ENCODE results near the gene ASXL2.
"Not testable (repeated sequence)": the region's sequence is repeated elsewhere in the genome, so short reads cannot be mapped to it uniquely, and the experiment has no call there.

The ASXL2 gene

DNA sequence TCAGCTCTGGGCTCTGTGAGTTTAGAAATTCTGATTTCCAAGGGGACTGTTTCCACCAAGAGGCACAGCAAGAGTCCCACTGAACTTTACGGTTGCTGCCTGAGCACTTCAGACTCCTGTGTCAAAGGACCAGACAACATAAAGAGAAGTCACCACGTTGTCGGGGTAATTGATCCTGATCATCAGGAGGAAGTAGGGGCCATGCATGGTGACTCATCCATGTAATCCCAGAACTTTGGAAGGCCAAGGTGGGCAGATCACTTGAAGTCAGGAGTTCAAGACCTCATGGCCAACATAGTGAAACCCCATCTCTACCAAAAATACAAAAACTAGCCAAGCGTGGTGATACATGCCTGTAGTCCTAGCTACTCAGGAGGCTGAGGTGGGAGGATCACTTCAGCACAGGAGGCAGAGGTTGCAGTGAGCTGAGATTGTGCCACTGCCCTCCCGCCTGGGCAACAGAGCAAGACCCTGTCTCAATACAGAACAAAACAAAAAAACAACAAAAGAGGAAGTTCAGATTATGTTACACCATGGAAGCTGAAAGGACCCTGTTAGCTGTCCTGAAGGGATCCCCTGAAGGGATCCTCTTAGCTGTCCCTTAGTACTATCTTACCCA lies 9.4 kb upstream of the ASXL2 start:
- no peak for DNase-seq

DNA sequence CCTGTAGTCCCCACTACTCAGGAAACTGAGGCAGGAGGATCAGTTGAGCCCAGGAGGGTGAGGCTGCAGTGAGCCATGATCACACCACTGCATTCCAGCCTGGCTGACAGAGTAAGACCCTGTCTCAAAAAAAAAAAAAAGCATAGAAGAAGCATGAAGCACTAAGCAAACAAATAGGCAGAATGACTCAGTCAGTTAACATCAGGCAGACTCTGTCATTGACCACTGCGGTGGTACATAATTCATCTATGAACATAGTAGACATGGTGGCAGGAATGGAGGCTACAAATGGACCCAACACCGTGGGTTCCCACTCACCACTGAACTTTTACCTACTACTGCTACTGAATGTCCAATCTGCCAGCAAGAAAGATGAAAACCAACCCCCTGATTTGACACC lies 7.6 kb upstream of the ASXL2 start:
- no peak for DNase-seq

DNA sequence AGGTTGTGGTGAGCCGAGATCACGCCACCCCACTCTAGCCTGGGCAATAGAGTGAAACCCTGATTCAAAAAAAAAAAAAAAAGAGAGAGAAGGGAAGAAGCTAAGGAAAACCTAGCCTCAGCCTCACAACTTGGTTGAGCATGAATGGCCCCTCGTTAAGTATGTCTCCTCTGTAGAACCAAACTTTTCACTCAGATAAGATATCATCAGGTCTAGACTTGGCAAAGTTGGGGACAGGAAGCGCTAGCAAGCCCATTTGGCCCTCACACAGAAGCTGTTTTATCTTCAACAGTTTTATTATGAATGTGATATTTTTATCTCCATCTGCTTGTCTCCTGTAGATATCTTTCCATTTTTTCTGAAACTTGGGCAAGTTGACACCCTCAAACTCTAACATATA lies 3.5 kb upstream of the ASXL2 start:
- DNase-seq = no peak

DNA sequence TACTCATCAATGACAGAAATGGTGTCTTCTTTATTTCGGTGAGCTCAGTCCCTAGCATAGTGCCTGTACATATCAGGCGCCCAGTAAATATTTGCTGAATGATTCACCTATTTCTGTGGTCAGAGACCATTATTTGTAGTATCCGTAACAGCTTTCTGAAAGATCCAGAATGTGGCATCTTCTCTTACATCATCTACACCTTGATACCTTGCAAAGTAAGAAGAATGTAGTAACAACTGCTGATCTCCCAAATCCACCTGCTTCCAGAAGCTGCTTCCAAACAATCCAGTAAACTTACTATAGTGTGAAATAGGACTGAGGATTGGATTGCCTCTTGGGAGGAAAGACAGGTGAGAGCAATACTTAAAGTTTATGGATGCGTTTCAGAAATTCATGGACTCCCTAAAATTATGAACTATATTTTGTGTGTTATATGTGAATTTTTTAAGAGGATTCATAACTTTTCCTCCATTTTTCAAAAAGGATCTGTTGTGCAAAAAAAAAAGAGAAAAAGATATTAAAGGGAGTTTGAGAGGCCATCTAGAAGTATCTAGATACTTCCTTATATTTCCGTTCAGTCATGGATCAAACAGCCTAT lies 945 bp upstream of the ASXL2 start:
- no peak for DNase-seq

DNA sequence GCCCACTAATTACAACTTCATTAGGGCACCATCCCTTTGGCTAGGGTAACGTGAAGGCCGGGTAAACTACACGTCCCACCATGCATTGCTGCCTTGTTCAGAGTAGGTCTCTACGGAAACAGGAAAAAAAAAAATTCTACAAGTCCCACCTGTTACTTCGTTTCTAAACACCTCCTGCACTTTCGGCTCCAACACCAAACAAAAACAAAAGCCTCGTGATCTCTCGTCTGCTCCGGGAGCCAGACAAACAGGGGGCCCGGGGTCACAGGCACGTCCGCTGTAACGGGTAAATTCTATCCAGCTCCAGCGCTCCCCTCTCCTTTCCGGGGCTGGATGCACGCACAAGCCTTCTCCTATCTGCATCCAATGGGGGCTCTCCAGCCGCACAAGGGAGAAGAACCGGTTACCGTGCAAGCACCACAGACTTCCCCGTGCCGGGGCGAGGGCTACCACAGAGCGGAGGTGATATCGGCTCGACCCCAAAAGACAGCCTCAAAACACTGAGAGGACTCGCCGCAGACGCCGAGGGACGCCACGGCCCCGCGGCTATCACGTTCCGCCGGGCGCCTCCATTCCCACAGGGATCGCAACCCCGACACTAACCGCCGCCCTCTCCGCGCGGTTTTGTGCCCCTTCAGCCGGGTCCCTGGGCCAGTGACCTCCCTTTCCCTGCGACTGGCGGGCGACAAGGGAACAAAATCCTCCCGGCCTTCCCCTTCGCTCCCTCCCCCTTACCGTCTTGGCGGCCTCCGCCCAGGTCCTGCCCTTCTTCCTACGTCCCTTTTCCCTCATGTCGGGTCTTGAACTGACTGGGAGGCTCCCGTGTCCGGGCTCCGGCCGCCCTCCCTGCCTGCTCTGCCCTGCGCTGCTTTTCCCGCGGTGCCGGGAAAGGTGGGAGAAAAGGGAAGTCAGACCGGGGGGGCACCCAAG lies 591 bp downstream of the ASXL2 start:
- peak; percentile 47 to 57 for DNase-seq

DNA sequence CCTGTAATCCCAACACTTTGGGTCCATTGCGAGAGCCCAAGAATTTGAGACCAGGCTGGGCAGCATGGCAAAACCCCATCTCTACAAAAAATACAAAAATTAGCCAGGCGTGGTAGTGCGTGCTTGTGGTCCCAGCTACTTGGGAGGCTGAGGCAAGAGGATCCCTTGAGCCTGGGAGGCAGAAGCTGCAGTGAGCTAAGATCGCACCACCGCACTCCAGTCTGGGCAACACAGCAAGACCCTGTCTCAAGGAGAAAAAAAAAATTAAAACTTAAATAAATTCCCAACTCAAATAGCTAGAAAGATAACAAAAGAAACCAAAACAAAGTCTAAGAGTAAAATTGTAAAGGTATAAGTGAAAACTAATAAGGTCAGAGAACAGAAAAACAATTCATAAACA lies 6.2 kb downstream of the ASXL2 start:
- no peak for DNase-seq

DNA sequence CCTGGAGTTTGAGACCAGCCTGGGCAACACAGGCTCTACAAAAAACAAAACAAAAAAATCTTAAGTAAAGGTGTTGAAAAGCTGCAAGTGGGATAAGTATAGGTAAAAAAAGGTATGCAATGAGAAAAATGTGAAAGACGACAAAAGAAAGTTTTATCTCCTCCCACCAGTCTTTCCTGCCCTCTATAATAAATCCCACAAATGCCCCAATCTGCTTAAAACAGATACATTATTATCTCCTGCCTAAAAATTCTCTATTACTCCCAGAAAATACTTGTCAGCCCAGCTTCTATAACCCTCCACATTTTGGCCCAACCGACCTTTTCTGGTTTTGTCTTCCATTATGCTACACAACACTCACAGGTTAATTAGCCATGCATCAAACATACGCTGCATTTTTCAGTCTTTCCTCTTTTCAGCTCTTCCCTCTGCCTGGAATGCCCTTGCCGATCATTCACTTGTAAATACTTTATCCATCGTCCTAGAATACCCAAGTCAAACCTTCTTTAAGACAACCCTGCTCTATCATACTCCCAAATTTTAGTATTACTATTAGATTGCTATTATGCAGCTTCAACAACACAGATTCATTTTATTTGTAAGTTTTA lies 10.8 kb downstream of the ASXL2 start:
- DNase-seq = no peak

DNA sequence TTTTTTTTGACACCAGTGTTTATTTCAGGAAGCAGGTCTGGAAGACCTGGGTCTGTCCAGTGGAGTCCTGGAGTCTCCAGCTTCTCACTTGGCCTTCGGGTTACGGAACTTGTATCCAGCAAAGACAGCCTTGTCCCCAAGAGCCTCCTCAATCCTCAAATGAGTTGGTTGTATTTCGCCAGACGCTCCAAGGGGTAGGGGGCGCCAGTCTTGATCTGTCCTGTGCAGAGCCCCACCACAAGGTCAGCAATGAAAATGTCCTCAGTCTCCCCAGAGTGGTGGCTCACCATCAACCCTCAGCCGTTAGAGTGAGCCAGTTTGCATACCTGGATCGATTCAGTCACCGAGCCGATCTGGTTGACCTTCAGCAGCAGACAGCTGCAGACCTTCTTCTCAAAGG lies 21.9 kb downstream of the ASXL2 start:
- no peak for DNase-seq

DNA sequence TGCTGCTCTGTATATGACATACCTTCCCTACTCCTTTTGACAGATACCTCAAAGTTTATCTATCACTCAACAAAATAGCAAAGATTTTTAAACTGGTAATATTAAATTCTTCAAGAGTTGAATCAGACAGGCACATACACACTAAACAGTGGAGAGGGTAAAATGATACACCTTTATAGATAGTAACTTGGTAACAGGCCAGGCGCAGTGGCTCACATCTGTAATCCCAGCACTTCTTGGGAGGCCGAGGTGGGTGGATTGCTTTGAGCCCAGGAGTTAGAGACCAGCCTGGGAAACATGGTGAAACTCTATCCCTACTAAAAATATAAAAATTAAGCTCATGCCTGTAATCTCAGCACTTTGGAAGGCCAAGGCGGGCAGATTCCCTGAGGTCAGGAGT lies 23.2 kb downstream of the ASXL2 start:
- DNase-seq = no peak

DNA sequence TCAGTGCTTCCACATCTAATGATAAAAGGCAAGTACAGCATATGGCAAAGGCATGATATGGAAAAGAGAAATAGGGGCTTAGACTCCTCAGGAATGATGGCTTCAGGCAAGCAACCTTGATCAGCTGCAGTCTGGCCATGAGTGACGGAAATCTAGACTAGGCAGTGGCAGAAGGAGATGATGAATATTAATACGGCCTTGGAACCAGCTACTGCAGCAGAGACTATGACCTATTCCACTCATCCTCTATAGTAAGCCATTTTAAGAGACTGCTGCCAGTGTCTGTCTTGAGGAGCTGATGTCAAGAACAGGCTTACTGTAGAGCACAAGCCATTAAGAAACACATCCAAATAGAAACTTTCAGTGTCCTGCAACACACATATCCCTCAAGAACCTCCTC lies 23.7 kb downstream of the ASXL2 start:
- DNase-seq = no peak

DNA sequence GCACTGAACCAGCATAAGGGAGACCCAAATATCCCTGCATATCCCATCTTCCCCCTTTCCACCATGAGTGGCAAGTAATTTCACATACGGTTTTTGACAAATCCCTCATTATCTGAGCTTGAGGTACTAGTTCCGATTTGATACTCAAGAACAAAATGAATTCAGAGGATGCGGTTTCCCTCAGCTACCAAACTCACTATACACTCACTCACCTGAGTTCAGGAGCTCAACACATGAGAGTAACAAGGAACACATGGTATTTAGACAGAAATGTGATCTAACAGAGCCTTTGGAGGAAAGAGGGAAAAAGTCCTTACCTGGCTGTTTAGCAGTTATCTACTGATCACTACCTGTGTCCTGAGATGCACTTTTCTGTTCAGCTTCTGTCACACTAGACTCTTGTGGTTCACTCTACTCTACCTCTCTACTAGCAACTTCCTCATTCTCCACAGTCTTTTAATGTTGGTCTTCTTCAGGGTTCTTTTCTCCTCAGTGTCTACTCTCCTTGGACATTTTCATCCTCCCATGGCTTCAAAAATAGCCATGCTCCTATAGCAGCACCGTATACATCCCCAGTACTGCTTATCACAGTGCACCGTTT lies 25.1 kb downstream of the ASXL2 start:
- DNase-seq = no peak

DNA sequence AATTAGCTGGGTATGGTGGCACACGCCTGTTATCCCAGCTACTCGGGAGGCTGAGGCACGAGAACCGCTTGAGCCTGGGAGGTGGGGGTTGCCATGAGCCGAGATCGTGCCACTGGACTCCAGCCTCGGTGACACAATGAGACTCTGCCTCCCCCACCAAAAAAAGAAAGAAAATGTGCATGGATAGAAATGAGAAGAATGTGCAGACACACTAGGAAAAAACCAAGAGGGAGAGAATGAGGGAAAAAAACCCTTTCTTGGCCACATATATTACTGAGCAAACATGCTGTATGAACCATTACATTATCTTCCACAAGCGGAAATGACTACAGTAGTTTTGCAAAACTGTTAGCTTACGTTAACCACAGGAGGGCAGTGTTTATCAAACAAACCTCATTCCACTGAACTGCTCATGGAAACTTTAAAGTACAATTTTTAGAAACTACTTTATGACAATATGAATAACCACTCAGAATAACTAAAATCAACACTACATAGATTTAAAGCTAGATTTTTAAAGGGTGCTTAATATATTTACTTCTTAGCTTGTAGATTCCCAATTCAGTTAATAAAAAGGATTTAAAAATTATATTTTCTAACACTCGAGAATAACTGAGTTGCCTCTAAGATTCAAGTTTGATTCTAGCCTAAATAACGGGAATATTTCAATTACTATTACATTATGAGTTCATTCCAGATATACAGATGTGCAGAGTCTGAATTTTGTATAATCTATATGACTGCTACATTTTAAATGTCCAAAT lies 26.4 kb downstream of the ASXL2 start:
- DNase-seq = peak; percentile 34 to 40

DNA sequence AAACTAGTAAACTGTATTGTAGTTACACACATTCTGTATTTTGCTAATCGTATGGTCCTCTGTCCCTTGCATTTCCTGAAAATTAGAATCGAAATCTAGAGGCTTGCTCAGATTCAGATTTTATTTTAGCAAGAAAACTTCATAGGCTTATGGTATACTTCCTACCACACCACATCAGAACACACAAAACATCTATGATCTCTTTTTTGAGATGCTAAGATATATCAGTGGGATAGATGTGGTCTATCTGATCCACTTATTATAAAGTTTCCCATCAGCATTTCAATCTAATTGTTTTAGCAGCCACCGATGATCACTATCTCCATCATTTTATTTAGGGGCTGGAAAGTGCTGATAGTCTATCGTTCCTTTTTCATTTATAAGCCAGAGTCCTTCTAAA lies 27.9 kb downstream of the ASXL2 start:
- not testable (repeated sequence) for DNase-seq

DNA sequence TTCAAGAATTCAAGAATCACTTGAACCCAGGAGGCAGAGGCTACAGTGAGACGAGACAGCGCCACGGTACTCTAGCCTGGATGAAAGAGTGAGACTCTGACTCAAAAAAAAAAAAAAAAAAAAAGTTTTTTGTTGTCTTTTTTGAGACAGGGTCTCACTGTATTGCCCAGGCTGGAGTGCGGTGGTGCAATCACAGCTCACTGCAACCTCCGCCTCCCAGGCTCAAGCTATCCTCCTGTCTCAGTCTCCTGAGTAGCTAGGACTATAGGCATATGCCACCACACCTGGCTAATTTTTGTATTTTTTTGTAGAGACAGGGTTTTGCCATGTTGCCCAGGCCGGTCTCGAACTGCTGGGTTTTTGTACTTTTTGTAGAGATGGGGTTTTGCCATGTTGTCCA lies 28.9 kb downstream of the ASXL2 start:
- not testable (repeated sequence) for DNase-seq

DNA sequence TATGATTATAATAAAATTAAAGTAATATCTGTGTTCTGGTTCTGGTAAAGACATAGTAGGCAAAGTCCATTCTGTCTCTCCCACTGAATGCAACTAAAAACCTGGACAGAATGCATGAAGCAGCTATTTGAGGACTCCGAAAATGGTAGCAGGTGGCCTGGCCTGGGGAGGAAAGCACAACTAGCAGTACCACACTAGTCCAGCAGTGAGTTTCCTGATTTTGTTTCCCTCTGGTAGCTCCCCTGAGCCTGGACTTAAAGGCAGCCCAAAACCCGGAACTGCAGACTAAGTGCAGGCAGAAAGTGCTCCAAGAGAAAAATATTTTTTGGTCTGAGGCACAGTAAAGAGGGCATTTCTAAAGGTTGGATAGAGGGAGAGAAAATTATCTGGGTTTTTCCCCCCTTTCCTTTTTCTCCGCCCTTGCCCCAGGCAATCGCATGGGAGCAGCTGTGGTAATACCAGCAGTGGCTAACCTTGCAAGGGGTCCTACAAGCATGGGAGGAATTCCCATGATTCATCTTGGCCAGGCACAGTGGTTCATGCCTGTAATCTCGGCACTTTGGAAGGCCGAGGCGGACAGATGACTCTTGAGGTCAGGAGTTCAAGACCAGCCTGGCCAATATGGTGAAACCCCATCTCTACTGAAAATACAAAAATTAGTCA lies 32.3 kb downstream of the ASXL2 start:
- DNase-seq = no peak

DNA sequence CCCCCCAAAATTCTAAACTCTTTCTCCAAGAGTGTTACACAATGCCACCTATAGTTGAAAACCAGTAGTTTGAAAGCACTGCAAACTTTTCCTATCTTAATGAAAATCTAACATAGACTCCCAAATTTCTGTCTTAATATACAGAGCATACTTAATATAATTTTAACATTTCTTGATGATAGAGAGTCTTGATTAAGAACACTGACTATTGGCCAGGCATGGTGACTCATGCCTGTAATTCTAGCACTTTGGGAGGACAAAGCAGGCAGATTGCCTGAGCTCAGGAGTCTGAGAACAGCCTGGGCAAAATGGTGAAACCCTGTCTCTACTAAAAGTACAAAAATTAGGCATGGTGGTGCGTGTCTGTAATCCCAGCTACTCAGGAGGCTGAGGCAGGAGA lies 34.2 kb downstream of the ASXL2 start:
- DNase-seq = no peak

DNA sequence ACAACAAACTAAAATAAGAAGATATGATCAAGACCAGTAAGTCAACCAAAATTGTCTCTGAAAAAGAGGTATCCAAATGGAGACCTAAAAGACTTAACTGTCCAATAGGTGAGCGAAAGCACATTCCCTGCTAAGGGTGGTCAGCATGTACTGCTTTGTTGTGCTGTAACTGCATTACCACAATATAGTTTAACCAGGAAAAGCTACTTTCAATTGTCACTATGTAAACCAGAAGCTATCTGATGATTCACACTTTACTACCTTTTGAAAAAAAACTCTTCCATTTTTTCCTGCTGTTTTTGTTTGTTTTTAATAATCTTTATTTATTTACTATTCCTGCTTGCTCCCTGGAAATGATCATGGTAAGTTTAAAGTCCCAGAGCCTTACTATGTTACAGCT lies 36.1 kb downstream of the ASXL2 start:
- DNase-seq = no peak

DNA sequence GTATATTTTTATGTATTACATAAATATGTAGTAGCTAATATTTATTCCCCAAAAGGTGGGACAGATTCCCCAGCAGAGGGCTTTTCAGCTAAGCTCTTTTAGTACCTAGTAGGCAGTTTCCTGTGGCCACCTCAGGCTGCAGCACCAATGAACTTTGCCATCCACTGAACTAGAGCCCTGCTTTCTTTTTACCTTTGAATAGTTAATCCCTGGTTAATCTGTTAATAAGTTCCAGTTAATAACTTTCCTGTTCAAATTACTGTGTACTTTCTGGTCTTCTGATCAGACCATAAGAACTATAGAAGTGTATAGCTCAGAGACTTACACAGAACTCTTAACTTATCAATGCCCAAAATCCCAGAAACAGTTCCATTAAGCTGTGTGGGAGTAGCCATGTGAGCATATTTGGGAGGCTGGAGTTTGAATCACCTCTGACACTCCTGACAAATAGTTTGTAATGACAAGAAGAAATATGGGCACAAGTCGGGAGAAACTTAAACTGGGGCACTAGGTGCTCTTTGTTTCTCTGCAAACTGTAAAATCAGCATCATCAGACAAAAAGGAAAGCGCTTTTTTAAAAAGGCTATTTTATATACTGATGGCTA lies 40.0 kb downstream of the ASXL2 start:
- no peak for DNase-seq

DNA sequence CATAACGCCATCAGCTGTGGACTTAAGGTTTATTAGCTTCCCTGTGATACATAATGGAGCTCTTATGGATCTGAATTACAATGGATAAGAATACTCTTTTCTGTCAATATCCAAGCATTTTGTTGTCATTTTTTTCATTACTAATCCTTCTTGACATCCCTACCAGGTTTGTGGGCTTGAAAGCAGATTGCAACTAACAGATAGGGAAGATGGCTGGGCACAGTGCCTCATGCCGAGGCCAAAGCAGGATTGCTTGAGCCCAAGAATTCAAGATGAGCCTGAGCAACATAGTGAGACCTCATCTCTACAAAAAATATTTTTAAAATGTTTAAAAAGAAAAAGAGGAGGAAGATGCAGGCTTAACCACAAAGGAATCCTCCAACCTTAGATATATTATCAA lies 42.4 kb downstream of the ASXL2 start:
- no peak for DNase-seq

DNA sequence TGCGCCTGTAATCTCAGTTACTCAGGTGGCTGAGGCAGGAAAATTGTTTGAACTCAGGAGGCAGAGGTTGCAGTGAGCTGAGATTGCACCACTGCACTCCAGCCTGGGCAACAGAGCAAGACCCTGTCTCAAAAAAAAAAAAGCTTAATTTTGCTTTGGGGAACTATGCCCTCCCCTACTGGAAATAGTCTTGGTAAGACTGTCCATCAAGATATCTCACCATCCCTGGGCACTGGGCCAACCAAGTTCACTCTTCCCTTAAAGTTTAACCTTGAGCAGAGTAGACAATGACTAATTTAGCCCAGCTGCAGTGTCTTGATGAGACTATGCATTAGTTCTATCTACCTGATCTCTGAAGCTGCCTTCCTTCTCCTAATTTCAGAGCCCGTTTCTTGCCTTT lies 44.7 kb downstream of the ASXL2 start:
- DNase-seq = no peak

DNA sequence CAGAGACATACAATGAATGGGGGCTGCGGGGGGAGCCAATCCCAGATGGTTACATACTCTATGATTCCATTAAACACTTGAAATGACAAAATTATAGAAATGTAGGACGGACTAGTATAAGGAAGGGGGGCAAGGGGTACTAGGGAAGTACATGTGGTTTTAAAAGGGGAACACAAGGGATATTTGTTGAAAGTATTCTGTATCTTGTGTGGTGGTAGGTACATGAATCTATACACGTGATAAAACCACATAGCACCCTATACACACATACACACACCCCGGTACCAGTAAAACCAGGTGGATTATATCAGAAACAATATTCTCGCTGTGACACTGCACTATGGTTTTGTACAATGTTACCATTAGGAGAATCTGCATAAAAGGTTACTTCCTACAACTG lies 45.4 kb downstream of the ASXL2 start:
- no peak for DNase-seq

Data from activated CD4-positive, alpha-beta T cell treated with anti-CD3 and anti-CD28 coated beads, Interleukin-2, amount 50 U/mL, for 48 hours (primary cell).